ENCODE measurements around the gene PTPN23.

PTPN23 gene

DNA sequence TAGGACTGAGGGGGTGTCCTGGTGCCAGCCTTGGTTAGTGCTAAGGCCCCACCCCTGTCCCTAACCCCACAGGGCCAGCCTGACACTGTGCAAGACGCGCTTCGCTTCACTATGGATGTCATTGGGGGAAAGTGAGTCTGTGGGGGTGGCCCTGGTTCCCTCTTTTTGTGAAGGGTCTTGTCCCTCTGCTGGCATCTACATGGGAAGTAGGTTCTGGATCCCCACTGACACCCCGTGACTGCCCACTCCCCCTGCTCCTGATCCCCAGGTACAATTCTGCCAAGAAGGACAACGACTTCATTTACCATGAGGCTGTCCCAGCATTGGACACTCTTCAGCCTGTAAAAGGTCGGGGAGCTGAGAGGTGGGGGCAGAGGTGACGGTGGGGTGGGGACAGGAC lies 26.4 kb downstream of the PTPN23 start:
- FAIRE-seq: no peak
- TF ChIP-seq, protein P1, sequence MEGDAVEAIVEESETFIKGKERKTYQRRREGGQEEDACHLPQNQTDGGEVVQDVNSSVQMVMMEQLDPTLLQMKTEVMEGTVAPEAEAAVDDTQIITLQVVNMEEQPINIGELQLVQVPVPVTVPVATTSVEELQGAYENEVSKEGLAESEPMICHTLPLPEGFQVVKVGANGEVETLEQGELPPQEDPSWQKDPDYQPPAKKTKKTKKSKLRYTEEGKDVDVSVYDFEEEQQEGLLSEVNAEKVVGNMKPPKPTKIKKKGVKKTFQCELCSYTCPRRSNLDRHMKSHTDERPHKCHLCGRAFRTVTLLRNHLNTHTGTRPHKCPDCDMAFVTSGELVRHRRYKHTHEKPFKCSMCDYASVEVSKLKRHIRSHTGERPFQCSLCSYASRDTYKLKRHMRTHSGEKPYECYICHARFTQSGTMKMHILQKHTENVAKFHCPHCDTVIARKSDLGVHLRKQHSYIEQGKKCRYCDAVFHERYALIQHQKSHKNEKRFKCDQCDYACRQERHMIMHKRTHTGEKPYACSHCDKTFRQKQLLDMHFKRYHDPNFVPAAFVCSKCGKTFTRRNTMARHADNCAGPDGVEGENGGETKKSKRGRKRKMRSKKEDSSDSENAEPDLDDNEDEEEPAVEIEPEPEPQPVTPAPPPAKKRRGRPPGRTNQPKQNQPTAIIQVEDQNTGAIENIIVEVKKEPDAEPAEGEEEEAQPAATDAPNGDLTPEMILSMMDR (IDR thresholded peaks at IDR 0.05; ENCODE audit: insufficient read depth, missing control alignments): no peak
- no peak for DNase-seq (ENCODE audit: insufficient read length, low spot score)

DNA sequence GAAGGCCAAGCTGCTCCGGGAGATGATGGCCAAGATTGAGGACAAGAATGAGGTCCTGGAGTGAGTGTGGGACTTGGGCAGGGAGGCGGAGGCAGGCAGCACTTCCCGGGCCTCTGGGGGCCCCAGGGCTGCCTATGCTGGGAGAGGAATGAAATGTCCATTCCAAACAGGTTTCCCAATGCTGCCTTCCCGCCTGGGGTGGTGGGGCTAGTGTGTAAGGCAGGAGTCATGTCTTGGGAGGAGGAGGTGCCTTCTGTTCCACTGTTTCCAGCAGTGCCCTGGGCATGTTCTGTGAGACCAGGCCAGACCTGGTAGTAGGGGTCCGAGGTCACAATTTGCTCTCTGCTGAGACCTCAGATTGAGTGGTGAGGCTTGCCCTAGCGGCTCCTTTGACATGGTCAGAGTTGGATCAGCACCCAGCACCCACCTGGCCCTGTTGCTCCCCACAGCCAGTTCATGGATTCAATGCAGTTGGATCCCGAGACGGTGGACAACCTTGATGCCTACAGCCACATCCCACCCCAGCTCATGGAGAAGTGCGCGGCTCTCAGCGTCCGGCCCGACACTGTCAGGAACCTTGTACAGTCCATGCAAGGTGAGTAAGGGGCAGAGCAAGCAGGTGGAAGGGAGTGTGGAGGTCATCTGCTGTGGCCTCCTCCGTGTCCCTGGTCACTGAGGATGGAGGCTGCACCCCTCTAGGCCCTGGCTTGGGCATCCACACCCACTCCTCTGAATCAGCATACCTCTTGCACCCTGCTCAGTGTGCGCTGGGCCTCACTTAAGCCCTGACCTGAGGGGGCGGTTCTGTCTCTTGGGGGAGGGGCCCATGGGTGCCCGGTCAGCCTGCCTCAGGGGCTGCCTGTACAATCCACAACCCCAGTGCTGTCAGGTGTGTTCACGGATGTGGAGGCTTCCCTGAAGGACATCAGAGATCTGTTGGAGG lies 27.3 kb downstream of the PTPN23 start:
- FAIRE-seq: no peak
- TF ChIP-seq, protein P1 (IDR thresholded peaks at IDR 0.05; ENCODE audit: insufficient read depth, missing control alignments): no peak
- no peak for DNase-seq (ENCODE audit: insufficient read length, low spot score)

DNA sequence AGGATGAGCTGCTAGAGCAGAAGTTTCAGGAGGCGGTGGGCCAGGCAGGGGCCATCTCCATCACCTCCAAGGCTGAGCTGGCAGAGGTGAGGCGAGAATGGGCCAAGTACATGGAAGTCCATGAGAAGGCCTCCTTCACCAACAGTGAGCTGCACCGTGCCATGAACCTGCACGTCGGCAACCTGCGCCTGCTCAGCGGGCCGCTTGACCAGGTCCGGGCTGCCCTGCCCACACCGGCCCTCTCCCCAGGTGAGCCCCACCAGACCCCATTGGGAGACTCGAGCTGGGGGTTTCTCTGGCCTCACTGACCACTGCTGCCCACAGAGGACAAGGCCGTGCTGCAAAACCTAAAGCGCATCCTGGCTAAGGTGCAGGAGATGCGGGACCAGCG lies 28.0 kb downstream of the PTPN23 start:
- no peak for DNase-seq (ENCODE audit: insufficient read length, low spot score)
- no peak for FAIRE-seq
- TF ChIP-seq, protein P1 (IDR thresholded peaks at IDR 0.05; ENCODE audit: insufficient read depth, missing control alignments): no peak

DNA sequence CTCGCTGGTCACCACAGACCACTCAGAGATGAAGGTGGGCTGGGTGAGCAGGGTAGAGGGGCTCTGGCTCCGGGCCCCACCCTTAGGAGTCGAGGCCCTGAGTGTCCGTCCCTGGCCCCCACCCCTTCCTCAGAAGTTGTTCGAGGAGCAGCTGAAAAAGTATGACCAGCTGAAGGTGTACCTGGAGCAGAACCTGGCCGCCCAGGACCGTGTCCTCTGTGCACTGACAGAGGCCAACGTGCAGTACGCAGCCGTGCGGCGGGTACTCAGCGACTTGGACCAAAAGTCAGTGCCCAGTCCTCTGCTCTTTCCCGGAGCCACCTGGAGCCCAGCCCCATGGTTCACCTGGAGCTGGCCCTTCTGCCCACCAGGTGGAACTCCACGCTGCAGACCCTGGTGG lies 28.5 kb downstream of the PTPN23 start:
- TF ChIP-seq, protein P1 (IDR thresholded peaks at IDR 0.05; ENCODE audit: insufficient read depth, missing control alignments): no peak
- DNase-seq (ENCODE audit: insufficient read length, low spot score): no peak
- FAIRE-seq: no peak

DNA sequence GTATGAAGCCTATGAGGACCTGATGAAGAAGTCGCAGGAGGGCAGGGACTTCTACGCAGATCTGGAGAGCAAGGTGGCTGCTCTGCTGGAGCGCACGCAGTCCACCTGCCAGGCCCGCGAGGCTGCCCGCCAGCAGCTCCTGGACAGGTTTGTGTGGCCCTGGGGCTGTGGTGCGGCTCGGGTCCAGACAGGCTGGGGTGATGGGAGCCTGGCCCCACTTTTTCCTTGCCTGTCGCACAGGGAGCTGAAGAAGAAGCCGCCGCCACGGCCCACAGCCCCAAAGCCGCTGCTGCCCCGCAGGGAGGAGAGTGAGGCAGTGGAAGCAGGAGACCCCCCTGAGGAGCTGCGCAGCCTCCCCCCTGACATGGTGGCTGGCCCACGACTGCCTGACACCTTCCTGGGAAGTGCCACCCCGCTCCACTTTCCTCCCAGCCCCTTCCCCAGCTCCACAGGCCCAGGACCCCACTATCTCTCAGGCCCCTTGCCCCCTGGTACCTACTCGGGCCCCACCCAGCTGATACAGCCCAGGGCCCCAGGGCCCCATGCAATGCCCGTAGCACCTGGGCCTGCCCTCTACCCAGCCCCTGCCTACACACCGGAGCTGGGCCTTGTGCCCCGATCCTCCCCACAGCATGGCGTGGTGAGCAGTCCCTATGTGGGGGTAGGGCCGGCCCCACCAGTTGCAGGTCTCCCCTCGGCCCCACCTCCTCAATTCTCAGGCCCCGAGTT lies 29.0 kb downstream of the PTPN23 start:
- no peak for FAIRE-seq
- no peak for DNase-seq (ENCODE audit: insufficient read length, low spot score)
- TF ChIP-seq, protein P1 (IDR thresholded peaks at IDR 0.05; ENCODE audit: insufficient read depth, missing control alignments): no peak

DNA sequence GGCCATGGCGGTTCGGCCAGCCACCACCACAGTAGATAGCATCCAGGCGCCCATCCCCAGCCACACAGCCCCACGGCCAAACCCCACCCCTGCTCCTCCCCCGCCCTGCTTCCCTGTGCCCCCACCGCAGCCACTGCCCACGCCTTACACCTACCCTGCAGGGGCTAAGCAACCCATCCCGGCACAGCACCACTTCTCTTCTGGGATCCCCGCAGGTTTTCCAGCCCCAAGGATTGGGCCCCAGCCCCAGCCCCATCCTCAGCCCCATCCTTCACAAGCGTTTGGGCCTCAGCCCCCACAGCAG lies 29.5 kb downstream of the PTPN23 start:
- DNase-seq (ENCODE audit: insufficient read length, low spot score) (no peak), FAIRE-seq (no peak)
- TF ChIP-seq, protein P1 (IDR thresholded peaks at IDR 0.05; ENCODE audit: insufficient read depth, missing control alignments): no peak

Data from D721Med (cell line).